ENCODE measurements around the gene SPAM1. TPM values are rescaled to one million over a fixed set of nuclear protein-coding genes. Genes with fewer than 3 reads are reported as not detected.
"Not testable (repeated sequence)": the region's sequence is repeated elsewhere in the genome, so short reads cannot be mapped to it uniquely, and the experiment has no call there.

SPAM1 gene
- total RNA-seq, 1 donor from 2014 or later = not detected

- H3K36me3 ChIP-seq (ENCODE audit: control insufficient read depth, insufficient read depth, low read length) = no peaks in the 10 kb centered on the region
- TF ChIP-seq CTCF (IDR thresholded peaks at IDR 0.05; ENCODE audit: insufficient read depth, low read length, severe bottlenecking) = no peak
- DNase-seq (ENCODE audit: low read depth) (no peak), FAIRE-seq (no peak)
- H3K4me3 ChIP-seq (ENCODE audit: low read depth, low read length) = no peak overlapping the region
- no peaks in the 10 kb centered on the region for H3K27me3 ChIP-seq (ENCODE audit: control insufficient read depth, insufficient read depth, low read length)
Measured at GRCh38 chr7:123995617-123996326, 70.7 kb downstream of the SPAM1 start.

GRCh38 chr7:123996327-123996625 is 71.2 kb downstream of the SPAM1 start:
- DNase-seq (ENCODE audit: low read depth) = no peak
- FAIRE-seq = no peak
- no peak for TF ChIP-seq CTCF (IDR thresholded peaks at IDR 0.05; ENCODE audit: insufficient read depth, low read length, severe bottlenecking)
- Histone ChIP-seq H3K36me3 (ENCODE audit: control insufficient read depth, insufficient read depth, low read length) (no peaks in the 10 kb centered on the region), H3K27me3 (ENCODE audit: control insufficient read depth, insufficient read depth, low read length) (no peaks in the 10 kb centered on the region), H3K4me3 (ENCODE audit: low read depth, low read length) (no peak overlapping the region)

- no peak for DNase-seq (ENCODE audit: low read depth)
Measured at GRCh38 chr7:123998921-123999320, 73.9 kb downstream of the SPAM1 start.

GRCh38 chr7:123999703-124000102 is 74.7 kb downstream of the SPAM1 start:
- no peak for FAIRE-seq
- no peak for TF ChIP-seq CTCF (IDR thresholded peaks at IDR 0.05; ENCODE audit: insufficient read depth, low read length, severe bottlenecking)
- H3K27me3 ChIP-seq (ENCODE audit: control insufficient read depth, insufficient read depth, low read length) = no peaks in the 10 kb centered on the region
- H3K36me3 ChIP-seq (ENCODE audit: control insufficient read depth, insufficient read depth, low read length) = no peaks in the 10 kb centered on the region
- DNase-seq (ENCODE audit: low read depth) = peak; percentile 63
- H3K4me3 ChIP-seq (ENCODE audit: low read depth, low read length) = no peak overlapping the region

More at GRCh38 chr7:123998921-123999320, 73.9 kb downstream of the SPAM1 start:
- Histone ChIP-seq H3K27me3 (ENCODE audit: control insufficient read depth, insufficient read depth, low read length) (no peaks in the 10 kb centered on the region), H3K4me3 (ENCODE audit: low read depth, low read length) (no peak overlapping the region), H3K36me3 (ENCODE audit: control insufficient read depth, insufficient read depth, low read length) (no peaks in the 10 kb centered on the region)
- FAIRE-seq = no peak
- no peak for TF ChIP-seq CTCF (IDR thresholded peaks at IDR 0.05; ENCODE audit: insufficient read depth, low read length, severe bottlenecking)

- DNase-seq (ENCODE audit: low read depth); H3K27me3 ChIP-seq (ENCODE audit: control insufficient read depth, insufficient read depth, low read length); H3K36me3 ChIP-seq (ENCODE audit: control insufficient read depth, insufficient read depth, low read length); H3K4me3 ChIP-seq (ENCODE audit: low read depth, low read length); FAIRE-seq: not testable (repeated sequence)
Measured at GRCh38 chr7:124008296-124008695, 83.3 kb downstream of the SPAM1 start.

GRCh38 chr7:124009321-124009720 is 84.3 kb downstream of the SPAM1 start:
- no peak for FAIRE-seq

More at GRCh38 chr7:124009321-124009720, 84.3 kb downstream of the SPAM1 start:
- no peak for TF ChIP-seq CTCF (IDR thresholded peaks at IDR 0.05; ENCODE audit: insufficient read depth, low read length, severe bottlenecking)
- no peak for DNase-seq (ENCODE audit: low read depth)
- Histone ChIP-seq H3K4me3 (ENCODE audit: low read depth, low read length) (no peak overlapping the region), H3K27me3 (ENCODE audit: control insufficient read depth, insufficient read depth, low read length) (no peaks in the 10 kb centered on the region), H3K36me3 (ENCODE audit: control insufficient read depth, insufficient read depth, low read length) (no peaks in the 10 kb centered on the region)

Other genes starting within 250 kb of the SPAM1 start
- gene WASL, start 176.2 kb upstream of the SPAM1 start, total RNA-seq = 15.0 and 24.3 TPM in 2 replicates
- gene HYAL4, start 80.1 kb upstream of the SPAM1 start, total RNA-seq = under 0.01 and 0.13 TPM in 2 replicates
- not detected in 2 replicates for gene TMEM229A, start 107.8 kb downstream of the SPAM1 start, total RNA-seq